Osteocyte (in vitro differentiated cells): ENCODE data around the gene CCDC13. TPM values are rescaled to one million over a fixed set of nuclear protein-coding genes. Genes with fewer than 3 reads are reported as not detected.

ENCODE experiments used
- DNase-seq: peaks from one replicate; pipeline ENCODE4 v3.0.0; 2021; ENCODE audit warnings: mixed read lengths; ENCODE audit not compliant: unreplicated experiment; ENCODE audit errors: extremely low spot score
- H3K27ac Mint-ChIP-seq: one replicate; pipeline ENCODE4 v1.8.0; 2021; ENCODE audit warnings: mild to moderate bottlenecking, mixed read lengths; ENCODE audit not compliant: unreplicated experiment
- H3K27me3 Mint-ChIP-seq: one replicate; pipeline ENCODE4 v1.8.0; 2021; ENCODE audit warnings: mixed read lengths; ENCODE audit not compliant: unreplicated experiment
- H3K36me3 Mint-ChIP-seq: one replicate; pipeline ENCODE4 v1.8.0; 2021; ENCODE audit warnings: mixed read lengths; ENCODE audit not compliant: unreplicated experiment
- H3K4me1 Mint-ChIP-seq: one replicate; pipeline ENCODE4 v1.8.0; 2021; ENCODE audit warnings: mixed read lengths; ENCODE audit not compliant: unreplicated experiment
- H3K4me3 Mint-ChIP-seq: one replicate; pipeline ENCODE4 v1.8.0; 2021; ENCODE audit warnings: mild to moderate bottlenecking, moderate library complexity, mixed read lengths; ENCODE audit not compliant: unreplicated experiment
- H3K9me3 Mint-ChIP-seq: one replicate; pipeline ENCODE4 v1.8.0; 2021; ENCODE audit warnings: mixed read lengths; ENCODE audit not compliant: unreplicated experiment
- total RNA-seq: library from RNA; stranded (reverse); gene quantifications from 2 replicates; pipeline ENCODE4 v1.2.1, GENCODE V29; 2021
- TF ChIP-seq, protein P1 (sequence below): fragments of 200-600 bp; sonication (generic); IDR thresholded peaks from 2 replicates; pipeline ENCODE4 v1.5.0; 2021; ENCODE audit warnings: antibody characterized with exemption, mild to moderate bottlenecking, moderate library complexity

CCDC13 gene
- total RNA-seq, 1 donor from 2014 or later: 0.30 TPM

DNA sequence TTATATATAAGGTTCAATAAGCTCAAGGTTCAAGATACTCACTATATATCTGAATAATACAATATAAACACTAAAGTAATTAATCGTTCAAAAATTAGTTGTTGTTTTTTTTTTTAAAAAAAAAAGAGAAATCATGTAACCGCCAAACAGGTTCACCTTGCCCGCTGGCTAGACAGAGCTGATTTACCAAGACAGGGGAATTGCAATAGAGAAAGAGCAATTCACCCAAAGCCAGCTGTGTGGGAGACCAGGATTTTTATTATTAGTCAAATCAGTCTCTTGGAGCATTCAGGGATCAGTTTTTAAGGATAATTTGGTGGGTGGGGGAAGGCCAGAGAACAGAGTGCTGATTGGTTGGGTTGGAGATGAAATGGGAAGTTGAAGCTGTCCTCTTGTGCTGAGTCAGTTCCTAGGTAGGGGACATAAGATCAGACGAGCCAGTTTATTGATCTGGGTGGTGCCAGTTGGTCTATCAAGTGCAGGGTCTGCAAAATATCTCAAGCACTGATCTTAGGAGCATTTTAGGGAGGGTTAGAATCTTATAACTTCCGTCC, 23.4 kb upstream of the CCDC13 start:
- DNase-seq: no peak
- H3K4me3 Mint-ChIP-seq: no peak overlapping the region
- peaks cover 6% of the 10 kb centered on the region for H3K4me1 Mint-ChIP-seq
- H3K27ac Mint-ChIP-seq: no peak overlapping the region
- peaks cover 12% of the 10 kb centered on the region for H3K36me3 Mint-ChIP-seq
- TF ChIP-seq, protein P1, sequence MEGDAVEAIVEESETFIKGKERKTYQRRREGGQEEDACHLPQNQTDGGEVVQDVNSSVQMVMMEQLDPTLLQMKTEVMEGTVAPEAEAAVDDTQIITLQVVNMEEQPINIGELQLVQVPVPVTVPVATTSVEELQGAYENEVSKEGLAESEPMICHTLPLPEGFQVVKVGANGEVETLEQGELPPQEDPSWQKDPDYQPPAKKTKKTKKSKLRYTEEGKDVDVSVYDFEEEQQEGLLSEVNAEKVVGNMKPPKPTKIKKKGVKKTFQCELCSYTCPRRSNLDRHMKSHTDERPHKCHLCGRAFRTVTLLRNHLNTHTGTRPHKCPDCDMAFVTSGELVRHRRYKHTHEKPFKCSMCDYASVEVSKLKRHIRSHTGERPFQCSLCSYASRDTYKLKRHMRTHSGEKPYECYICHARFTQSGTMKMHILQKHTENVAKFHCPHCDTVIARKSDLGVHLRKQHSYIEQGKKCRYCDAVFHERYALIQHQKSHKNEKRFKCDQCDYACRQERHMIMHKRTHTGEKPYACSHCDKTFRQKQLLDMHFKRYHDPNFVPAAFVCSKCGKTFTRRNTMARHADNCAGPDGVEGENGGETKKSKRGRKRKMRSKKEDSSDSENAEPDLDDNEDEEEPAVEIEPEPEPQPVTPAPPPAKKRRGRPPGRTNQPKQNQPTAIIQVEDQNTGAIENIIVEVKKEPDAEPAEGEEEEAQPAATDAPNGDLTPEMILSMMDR: no peak
- H3K27me3 Mint-ChIP-seq: no peaks in the 10 kb centered on the region
- H3K9me3 Mint-ChIP-seq: no peaks in the 10 kb centered on the region

DNA sequence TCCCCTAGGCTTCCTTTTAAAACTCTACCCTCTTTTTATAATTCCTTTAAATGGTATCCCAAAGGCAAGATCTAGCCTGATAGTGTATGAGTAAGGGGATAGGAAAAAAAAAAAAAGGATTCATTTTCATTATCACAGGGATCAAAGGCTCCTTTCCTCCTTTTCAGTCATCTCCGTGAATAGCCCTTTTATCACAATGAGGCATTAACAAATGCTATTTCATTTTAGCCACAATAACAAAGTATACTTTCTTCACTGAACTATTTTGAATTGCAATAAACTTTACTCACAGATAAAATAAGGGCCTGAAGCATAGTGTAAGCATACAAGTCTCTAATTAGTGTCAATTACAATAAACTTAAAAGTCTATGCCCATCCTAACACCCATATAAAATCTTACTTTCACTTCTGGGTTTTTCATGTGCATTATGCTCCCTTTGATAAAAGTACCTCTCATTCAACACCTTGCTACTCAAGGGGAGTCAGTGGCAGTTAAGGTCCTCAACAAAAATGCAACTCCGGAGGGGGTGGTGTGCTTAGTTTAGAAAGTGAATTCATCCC, 22.6 kb upstream of the CCDC13 start:
- Mint-ChIP-seq H3K9me3 (no peaks in the 10 kb centered on the region), H3K4me1 (peaks cover 4% of the 10 kb centered on the region), H3K27me3 (no peaks in the 10 kb centered on the region), H3K4me3 (no peak overlapping the region), H3K27ac (no peak overlapping the region), H3K36me3 (peaks cover 12% of the 10 kb centered on the region)
- TF ChIP-seq, protein P1: no peak
- DNase-seq: no peak

DNA sequence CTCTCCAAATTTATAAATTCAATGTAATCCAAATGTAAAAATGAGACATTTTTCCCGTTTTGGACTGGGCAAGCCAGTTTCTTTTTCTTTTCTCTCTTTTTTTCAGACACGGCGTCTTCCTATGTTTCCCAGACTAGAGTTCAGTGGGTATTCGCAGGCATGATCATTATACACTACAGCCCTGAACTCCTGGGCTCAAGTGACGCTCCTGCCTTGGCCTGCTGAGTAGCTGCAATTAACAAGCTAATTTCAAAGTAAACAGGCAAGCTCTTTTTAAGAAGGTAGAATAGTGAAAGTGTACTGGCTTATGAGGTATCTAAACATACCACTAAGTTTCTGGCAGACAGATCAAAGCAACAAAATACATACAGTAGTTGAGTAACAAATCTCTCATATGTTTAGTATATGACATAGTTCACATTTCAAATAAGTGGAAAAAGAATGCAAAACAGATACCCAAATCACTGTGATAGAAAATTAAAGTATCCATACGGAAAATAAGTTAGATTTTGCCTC, 17.7 kb upstream of the CCDC13 start:
- DNase-seq: no peak
- Mint-ChIP-seq H3K9me3 (no peaks in the 10 kb centered on the region), H3K27me3 (no peaks in the 10 kb centered on the region), H3K4me3 (no peak overlapping the region), H3K4me1 (no peaks in the 10 kb centered on the region), H3K27ac (no peak overlapping the region), H3K36me3 (peaks cover 19% of the 10 kb centered on the region)
- TF ChIP-seq, protein P1: no peak

DNA sequence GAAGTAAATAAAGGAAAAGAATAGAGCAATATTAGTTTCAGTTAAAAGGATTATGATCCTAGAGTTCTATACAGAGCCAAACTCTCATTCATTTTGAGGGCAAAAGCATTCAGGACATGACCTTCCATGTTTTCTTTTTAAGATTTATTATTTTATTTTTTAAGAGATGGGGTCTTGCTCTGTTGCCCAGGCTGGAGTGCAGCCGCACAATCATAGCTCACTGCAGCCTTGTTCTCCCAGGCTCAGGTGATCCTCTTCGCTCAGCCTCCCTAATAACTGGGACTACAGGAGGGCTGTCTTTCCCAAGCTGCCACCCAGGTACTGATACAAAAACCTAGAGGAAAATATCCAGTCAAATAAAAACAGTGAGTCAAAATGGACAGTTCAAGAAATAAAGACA, 13.6 kb upstream of the CCDC13 start:
- Mint-ChIP-seq H3K27me3 (no peaks in the 10 kb centered on the region), H3K4me1 (no peaks in the 10 kb centered on the region), H3K9me3 (no peaks in the 10 kb centered on the region), H3K4me3 (no peak overlapping the region), H3K27ac (no peak overlapping the region), H3K36me3 (peaks cover 23% of the 10 kb centered on the region)
- DNase-seq: no peak
- TF ChIP-seq, protein P1: no peak

DNA sequence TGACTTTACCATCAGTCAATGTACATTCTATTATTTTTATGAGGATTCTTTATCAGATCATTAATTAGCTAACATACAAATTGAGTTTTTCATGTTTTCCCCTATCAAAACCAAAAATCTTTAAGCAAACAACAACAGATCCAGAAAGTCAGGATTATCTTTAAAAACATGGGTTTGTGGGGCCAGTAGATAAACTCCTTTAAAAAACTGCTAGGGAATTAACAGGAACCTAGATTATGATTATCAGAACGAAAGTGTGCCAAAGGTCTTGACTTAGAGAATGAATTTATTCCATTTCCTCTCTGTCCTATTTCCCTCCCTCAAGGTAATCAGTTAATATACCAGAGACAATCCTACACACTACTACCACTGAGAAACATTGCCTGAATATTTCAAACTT, 13.2 kb upstream of the CCDC13 start:
- Mint-ChIP-seq H3K36me3 (peaks cover 21% of the 10 kb centered on the region), H3K27ac (no peak overlapping the region), H3K4me1 (no peaks in the 10 kb centered on the region), H3K9me3 (no peaks in the 10 kb centered on the region), H3K4me3 (no peak overlapping the region), H3K27me3 (no peaks in the 10 kb centered on the region)
- TF ChIP-seq, protein P1: no peak
- DNase-seq: no peak
